NCI-H1436 treated with DMSO at 0.1 percent for 48 hours (cell line): Measurements from ENCODE around the gene ZNF619.

Experiments used
- DNase-seq: peaks from one replicate; lab custom pipeline; 2025; lab: John Stamatoyannopoulos, UW

The ZNF619 gene

DNA sequence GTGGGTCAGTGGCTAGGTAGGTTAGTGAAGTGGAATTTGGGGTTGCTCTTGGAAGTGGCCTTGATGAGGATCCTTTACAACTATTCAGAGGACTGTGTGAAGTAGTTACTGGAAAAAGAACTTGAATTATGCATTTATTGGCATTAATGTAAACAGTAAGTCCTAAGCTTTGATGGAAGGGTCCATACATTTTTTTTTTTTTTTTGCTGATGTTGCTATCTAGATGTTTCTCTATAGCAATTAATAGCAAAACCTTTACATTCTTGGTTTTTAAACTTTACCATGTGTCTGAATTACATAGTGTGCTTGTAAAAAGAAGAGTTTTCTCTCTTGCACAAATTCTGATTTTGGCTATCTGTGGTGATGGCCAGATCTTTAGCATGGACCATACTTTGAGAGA is 57.4 kb downstream of the ZNF619 start:
- no peak for DNase-seq
